SW480 (cell line): Measurements from ENCODE around the gene PEPD.
"Not testable (repeated sequence)": the region's sequence is repeated elsewhere in the genome, so short reads cannot be mapped to it uniquely, and the experiment has no call there.

Experiments used
- DNase-seq: peaks from one replicate; pipeline ENCODE4 v3.0.0-alpha.2; 2016; ENCODE audit warnings: low spot score

The PEPD gene

GRCh38 chr19:33521480-33522370 lies at the start of gene PEPD:
Gene PEPD (minus strand): TSS chr19:33521791. CDS start chr19:33521760, 31 bp downstream.
- peak; percentile 90 for DNase-seq

GRCh38 chr19:33569821-33570220 lies 48.2 kb upstream of the PEPD start:
- no peak for DNase-seq

- DNase-seq, result no peak
These were observed 47.1 kb upstream of the PEPD start for GRCh38 chr19:33568706-33569105.

- no peak for DNase-seq
These were observed 43.3 kb upstream of the PEPD start for GRCh38 chr19:33564836-33565338.

DNA sequence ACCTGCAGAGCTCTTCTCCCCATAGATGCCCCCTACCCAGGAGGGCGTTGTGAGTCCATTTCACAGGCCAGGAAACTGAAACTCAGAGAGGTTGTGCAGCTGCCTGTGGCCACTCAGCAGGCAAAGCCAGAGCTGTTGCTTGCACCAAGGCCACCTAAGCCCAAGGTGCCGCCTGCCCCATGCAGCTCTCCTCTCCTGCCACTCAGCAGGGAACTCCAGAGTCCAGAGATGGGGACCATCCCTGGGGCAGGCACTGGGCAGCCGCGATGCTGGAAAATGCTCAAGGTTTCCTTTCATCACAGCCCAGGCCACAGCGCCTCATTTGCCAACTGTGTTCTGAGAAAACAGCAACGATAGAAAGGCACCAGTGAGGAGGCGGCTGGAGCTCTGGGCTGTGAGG lies 41.0 kb upstream of the PEPD start:
- no peak for DNase-seq

- DNase-seq, result not testable (repeated sequence)
These were observed 40.1 kb upstream of the PEPD start for GRCh38 chr19:33561666-33562065.

- no peak for DNase-seq
These were observed 39.7 kb upstream of the PEPD start for GRCh38 chr19:33561261-33561660.

GRCh38 chr19:33559996-33560395 lies 38.4 kb upstream of the PEPD start:
- no peak for DNase-seq

DNA sequence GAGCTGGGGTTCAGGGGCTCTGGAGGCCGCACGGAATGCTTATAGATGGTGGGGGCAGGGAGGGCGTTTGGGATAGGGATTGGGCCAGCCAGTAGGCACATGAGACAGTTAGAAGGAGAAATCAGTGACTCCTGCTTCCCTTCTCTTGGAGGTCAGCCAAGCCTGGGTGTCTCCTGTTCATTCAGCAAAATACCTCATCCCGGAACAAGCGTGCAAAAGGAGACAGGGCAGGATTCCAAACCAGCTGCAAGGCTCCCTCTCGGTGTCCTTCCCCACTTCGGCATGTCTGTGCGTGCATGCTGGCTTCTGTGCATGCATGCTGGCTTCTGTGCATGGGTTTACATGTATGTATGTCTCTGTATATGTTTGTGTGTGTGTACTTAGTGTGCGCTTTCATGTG lies 37.3 kb upstream of the PEPD start:
- no peak for DNase-seq

DNA sequence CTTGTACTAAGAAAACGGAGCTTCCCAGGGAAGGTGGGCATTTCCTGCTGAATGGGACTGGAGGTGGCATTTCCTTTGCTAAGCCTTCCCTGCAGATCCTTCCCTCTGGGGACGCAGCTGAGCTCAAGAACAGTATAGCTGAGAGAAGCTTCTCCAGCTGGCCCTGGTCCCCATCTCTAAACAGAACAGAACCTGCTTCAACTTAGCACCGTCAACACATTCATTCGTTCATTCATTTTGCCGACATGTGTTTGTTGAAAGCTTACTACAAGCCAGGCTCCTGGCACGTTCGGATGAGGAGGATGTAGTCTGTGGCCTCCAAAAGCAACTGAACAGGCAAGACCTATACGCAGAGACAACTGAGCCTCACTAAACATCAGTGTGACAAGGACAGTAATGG lies 36.6 kb upstream of the PEPD start:
- no peak for DNase-seq

DNA sequence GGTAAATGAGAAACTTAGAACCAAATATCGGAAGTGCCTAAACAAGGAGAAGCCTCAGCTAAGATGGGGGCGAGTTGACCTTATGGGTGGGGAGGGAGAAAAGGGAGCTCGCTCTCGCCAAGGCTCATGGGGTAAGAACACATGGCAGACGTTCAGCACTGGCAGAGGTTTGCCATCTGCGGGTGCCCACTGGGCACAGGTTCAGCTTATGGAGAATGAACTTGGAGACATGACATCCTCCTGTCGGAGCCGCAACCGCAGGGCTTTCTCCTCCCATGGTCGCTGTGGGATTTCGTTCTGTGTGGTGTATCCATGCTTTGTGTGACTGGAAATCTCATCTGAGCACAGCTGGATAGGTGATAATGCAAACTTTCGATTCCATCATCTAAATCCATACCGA lies 36.1 kb upstream of the PEPD start:
- DNase-seq, result no peak

DNA sequence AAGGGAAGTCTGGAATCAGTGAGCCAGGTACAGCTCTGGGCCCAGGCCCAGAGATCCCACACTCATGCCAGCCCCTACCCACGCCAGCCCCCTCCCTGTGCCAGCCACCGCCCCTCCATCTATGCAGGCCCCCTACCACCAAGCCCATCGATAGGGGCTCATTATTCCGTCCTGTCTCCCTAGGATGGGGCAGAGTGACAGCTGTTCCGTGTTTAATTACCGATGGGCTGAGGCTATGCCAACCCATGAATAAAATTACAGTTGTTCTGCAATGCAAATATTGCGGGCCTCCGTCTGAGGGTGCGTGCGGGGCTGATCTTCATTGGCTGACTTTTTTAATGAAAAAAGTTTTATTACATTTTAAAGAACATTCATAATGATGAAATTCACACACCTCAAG lies 35.6 kb upstream of the PEPD start:
- DNase-seq, result no peak

GRCh38 chr19:33556261-33556660 lies 34.7 kb upstream of the PEPD start:
- no peak for DNase-seq

- DNase-seq, result not testable (repeated sequence)
These were observed 34.1 kb upstream of the PEPD start for GRCh38 chr19:33555726-33556125.

GRCh38 chr19:33554821-33555220 lies 33.2 kb upstream of the PEPD start:
- no peak for DNase-seq

DNA sequence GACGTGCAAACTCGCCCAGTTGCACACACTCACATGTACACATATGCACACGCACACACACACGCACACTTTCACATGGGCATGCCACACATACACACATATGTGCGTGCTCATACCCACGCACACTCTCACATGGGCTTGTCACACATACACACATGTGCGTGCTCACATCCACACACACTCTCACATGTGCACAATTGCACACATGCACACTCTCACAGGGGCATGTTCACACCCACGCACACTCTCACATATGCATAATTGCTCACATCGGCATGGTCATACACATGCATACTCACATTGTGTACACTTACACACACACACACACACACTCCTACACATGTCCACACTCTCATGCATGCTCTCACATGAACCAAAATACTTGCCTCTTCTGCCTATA lies 32.8 kb upstream of the PEPD start:
- no peak for DNase-seq

DNA sequence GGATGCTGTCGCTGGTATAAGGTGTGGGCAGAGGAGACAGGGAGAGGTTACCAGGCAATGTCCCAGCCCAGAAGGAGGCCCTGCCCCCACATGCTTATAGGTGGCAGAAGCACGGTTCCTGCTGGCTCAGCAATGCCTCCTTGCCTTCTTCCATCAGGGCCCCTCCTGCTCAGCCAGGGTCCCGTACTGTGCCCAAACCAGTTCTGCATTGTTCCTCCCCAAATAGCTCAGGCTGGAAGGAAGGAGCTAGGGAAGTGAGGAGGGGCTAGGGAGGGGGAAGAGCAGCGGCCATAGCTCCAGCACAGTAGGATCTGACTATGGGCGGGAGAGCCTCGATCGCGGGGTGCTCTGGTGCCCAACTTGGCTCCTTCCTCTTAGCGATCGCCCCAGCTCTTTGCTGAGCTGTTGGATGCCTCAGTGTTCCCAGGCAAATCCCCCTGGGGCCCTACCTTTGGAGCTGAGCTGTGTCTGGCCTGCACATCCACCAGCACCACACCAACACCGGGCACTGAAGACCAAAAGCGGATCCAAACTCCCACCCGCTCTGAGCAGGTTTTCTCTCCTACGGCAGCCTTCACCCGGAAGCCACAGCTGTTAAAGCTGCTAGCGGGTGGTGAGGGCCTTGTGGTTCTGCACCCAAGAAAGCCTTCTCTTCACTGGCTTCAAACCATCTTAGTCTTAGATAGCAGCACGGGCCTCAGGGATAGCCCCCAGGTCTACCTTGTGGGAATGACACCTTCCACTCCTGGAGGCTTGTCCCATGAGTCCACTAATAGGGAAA lies 32.1 kb upstream of the PEPD start:
- DNase-seq, result no peak

GRCh38 chr19:33552928-33553279 lies 31.3 kb upstream of the PEPD start:
- no peak for DNase-seq

DNA sequence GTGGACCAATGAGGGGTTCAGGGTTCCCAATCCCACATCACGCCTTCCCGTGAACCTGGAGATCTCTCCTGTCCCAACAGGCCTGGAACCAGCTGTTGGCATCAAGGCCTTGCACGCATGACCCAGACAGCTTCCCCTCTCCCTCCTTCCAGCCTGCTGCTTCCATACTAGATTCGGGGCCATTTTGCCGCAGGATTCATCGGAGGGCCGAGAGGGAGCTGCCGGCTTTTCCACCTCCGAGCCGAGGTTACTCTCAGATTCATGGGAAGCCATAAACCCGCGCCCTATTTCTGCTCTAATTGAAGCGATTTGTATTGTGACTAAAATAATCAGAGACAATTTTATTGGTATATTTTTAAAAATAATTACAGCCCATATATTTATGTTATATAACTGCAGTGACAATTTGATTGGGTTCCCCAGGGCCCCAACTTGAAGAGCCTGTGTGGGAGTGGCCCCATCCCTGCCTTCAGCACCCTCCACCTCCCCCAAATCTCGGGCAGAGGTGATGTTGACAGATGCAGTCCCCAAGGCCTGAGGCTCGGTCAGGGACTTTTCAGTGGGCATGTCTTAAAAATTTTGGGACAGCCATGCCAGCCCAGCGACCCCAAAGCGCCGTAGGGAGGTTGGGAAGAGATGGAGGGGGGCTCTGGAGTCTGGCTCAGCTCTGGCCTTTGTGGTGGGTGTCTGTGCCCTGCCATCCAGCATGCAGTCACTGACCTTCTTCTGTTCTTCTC lies 30.8 kb upstream of the PEPD start:
- no peak for DNase-seq

- DNase-seq, result no peak
These were observed 30.1 kb upstream of the PEPD start for GRCh38 chr19:33551676-33552075.

- DNase-seq, result no peak
These were observed 29.2 kb upstream of the PEPD start for GRCh38 chr19:33550768-33551167.

DNA sequence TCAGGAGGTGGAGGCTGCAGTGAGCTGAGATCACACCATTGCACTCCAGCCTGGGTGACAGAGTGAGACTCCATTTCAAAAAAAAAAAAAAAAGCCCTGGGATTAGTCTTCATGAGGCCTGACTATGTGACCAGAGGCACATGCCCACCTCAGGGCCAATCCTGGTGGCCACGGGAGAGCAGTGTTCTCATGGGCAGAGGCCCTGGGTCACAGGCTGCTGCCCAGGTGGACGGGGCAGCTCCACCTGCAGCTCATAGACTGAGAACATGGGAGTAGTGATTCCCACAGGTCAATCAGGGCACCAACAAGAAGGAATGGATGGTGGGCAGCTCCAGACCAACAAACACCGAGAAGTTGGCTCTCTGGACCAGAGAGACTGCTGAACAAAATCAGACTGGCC lies 26.1 kb upstream of the PEPD start:
- DNase-seq, result no peak
